GM12891 (cell line): Measurements from ENCODE around the gene ZNF532.

Source experiments
- PAX5 ChIP-seq: IDR thresholded peaks from 2 replicates; pipeline ENCODE4 v1.6.1; 2011; ENCODE audit warnings: low read length, moderate library complexity, mild to moderate bottlenecking; ENCODE audit not compliant: insufficient read depth, severe bottlenecking
- POLR2AphosphoS5 ChIP-seq: IDR thresholded peaks from 2 replicates; pipeline ENCODE4 v1.6.1; 2011; ENCODE audit warnings: low read depth, low read length, control low read depth

DNA sequence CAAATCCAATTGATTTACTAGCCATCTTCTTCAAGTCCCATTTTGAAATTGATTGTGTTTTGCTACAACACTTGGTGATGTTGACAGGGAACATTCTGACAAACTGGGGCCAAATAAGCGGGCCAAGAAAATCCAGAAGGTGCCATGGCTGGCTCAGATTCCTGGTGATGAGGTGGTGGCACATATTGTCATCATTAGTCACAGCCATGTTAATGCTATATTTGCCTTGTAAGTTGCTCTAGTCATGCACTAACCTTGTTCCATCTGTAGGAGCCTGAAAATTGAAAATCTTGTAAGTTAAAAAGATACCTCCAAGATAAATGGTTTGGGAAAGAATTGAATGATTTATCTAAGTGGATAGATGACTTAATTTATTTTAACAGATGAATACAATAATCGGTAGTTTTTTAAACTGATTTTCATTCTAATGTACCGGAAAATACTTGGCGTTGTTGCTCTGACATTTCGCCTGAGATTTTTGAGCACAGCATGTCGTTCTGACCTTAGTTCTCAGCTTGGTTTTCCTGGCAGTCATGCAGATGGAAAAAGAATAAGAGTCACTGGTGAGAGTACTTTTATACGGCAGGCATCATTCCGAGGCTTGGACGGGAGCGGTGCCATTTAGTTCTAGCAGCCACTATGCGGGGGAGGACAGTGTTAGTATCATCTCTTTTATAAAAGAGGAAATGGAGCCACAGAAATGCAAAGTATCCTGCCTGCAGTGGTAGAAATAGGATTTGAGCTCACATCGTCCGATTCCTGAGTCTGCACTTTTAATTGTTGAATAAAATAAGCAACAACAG, 133.9 kb downstream of the ZNF532 start:
- no peak for TF ChIP-seq POLR2AphosphoS5
- TF ChIP-seq PAX5: no peak
